ENCODE results near the gene UBASH3B.

The UBASH3B gene

DNA sequence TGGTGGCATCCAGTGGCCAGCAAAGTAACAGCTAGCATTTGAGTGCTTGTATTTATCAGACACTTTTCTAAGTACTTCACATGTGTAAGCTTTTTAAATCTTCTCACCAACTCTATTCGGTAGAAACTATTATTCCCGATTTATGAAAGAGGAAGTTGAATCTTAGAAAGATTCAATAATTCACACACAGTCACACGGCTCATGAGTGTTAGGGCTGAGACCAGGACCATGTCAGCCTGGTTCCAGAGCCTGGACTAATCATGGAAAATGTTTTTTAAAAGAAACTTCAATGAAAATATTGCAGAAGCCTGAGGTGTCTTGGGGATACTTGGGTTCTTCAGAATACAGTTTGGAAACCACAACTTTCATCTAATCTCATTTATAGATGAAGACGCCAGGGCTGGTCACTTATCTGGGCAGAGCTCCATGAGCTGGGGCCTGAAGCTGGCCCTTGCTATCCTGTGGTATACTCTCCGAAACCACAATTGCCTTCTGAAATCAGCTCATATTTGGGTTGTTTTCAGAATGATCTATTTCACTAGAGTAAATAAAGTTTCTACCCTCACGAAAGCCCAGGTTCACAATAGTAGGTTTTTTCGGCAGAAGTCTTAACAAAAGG, 178.4 kb downstream of the UBASH3B start:
- TF ChIP-seq, protein P1, sequence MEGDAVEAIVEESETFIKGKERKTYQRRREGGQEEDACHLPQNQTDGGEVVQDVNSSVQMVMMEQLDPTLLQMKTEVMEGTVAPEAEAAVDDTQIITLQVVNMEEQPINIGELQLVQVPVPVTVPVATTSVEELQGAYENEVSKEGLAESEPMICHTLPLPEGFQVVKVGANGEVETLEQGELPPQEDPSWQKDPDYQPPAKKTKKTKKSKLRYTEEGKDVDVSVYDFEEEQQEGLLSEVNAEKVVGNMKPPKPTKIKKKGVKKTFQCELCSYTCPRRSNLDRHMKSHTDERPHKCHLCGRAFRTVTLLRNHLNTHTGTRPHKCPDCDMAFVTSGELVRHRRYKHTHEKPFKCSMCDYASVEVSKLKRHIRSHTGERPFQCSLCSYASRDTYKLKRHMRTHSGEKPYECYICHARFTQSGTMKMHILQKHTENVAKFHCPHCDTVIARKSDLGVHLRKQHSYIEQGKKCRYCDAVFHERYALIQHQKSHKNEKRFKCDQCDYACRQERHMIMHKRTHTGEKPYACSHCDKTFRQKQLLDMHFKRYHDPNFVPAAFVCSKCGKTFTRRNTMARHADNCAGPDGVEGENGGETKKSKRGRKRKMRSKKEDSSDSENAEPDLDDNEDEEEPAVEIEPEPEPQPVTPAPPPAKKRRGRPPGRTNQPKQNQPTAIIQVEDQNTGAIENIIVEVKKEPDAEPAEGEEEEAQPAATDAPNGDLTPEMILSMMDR (IDR thresholded peaks at IDR 0.05; ENCODE audit: low read depth, low read length, missing control alignments), result no peak
- DNase-seq (ENCODE audit: low read depth), result no peak
- no peak overlapping the region for H3K4me3 ChIP-seq (ENCODE audit: low read depth, low read length)

DNA sequence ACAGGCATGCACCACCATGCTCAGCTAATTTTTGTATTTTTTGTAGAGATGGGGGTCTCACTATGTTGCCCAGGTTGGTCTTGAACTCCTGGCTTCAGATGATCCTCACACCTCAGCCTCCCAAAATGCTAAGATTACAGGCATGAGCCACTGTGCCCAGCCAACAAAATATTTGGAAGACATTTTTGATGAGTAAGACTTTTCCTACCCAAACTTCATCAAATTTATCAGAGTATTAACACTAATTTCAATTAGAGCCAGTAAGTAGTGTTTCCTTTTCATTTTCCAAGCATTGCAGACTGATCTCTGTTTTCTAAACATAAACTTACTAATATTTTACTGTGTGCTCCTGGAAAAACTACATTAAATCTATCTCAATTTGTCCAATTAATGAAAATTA, 181.4 kb downstream of the UBASH3B start:
- TF ChIP-seq, protein P1 (IDR thresholded peaks at IDR 0.05; ENCODE audit: low read depth, low read length, missing control alignments), result no peak
- H3K4me3 ChIP-seq (ENCODE audit: low read depth, low read length), result no peak overlapping the region
- no peak for DNase-seq (ENCODE audit: low read depth)

DNA sequence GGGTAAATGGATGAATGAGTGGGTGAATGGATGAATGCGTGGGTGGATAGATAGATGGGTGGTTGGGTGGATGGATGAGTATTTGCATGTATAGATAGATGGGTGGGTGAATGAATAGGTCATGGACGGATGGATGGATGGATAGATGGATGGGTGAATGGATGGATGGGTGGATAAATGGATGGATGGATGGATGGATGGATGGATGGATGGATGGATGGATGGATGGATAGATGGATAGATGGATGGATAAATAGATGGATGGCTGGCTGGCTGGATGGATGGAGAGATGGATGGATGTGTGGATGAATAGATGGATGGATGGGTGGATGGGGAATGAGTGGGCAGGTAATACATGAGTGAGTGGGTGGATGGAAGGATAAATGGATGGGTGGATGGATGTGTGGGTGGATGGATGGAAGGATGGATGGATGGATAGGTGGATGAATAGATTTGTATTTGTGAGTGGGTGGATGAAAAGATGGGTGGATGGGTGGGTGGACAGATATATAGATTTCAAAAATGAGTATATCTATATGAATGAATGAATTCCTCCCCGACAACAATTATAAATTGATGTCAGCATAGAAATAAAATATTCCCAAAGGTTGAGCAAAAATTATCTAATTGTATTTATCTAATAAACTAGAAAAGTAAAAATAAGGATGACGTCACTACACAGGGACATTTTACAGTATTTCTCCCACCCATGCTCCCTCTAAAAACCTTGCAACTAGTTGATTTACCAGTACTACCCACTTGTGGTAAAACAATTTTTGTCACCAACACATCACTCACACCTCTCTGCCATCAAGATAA, 182.2 kb downstream of the UBASH3B start:
- DNase-seq (ENCODE audit: low read depth), result no peak
- TF ChIP-seq, protein P1 (IDR thresholded peaks at IDR 0.05; ENCODE audit: low read depth, low read length, missing control alignments), result no peak
- H3K4me3 ChIP-seq (ENCODE audit: low read depth, low read length), result no peak overlapping the region

DNA sequence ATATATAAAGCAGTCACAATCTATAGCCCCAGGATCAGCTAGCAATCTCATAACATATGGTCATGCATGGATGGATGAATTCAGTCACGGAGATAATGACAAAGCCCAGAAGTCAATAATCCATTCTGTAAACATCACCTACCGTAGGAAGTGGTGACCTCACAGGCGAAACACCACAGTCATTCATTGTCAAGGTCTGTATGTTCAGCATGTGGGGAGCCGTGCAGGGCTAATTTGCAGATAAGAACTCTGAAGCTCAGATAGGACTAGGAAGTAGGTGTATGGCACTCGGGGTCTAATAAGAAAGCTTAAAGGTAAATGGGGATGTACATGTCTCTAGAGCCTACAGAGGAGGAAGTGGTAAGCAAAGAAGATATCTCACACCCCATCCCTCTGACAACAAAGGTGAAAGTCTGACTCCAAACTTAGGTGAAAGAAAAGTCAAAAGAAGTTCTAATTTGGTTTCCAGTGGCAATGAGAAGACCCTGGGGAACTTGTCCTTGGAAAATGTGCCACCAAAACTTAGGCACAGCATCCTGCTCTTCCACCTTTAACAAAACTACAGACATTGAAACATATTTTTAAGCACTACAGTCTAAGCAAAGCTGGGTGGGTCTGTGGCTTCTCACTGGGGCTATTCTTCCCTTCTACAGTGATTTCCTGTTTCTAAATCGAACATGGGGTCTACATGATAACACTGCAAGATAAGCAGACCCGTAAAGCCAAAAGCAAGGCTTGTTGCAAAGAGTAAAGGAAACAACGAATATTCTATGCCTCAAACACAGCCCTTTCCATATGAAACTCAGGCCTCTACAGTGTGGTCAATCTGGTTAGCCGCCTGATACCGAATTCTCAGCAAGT, 188.0 kb downstream of the UBASH3B start:
- TF ChIP-seq, protein P1 (IDR thresholded peaks at IDR 0.05; ENCODE audit: low read depth, low read length, missing control alignments), result no peak
- H3K4me3 ChIP-seq (ENCODE audit: low read depth, low read length), result no peak overlapping the region
- DNase-seq (ENCODE audit: low read depth), result no peak

DNA sequence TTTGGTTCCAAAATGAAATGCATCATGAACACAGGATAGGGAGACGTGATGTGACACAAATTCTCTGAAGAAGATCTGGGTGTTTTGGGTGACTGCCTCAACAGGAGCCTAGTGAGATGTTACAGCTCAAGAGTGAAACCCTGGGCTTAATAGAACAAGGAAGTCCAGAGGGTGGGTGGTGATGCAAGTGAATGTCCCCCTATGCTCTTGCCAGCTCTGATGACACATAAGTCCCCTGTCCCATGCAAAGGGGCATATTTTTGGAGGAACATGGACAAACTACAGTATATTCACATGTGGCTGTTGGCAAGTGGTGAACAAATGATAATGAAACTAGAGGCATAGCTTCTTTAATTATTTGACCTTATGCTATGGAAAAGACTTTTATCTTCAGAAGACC, 191.9 kb downstream of the UBASH3B start:
- no peak overlapping the region for H3K4me3 ChIP-seq (ENCODE audit: low read depth, low read length)
- TF ChIP-seq, protein P1 (IDR thresholded peaks at IDR 0.05; ENCODE audit: low read depth, low read length, missing control alignments), result no peak
- DNase-seq (ENCODE audit: low read depth), result no peak

DNA sequence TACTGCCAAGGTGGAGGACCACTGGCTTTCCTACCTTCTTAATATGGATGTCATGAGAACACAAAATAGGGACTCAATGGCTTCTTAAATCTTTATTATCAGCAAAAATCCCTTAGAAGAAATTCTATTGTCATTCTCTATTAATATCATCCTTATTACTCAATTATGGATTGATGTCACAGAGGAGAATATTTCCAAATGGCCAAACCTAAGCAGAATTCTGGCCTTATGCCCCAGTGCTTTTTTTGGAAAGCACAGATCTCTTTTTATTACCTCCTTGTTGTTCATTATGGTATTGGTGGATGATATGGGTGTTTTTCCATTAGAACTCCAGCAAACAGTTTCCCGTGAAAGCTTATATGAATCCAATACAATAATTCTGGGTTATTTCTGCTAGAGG, 192.7 kb downstream of the UBASH3B start:
- TF ChIP-seq, protein P1 (IDR thresholded peaks at IDR 0.05; ENCODE audit: low read depth, low read length, missing control alignments), result no peak
- no peak overlapping the region for H3K4me3 ChIP-seq (ENCODE audit: low read depth, low read length)
- no peak for DNase-seq (ENCODE audit: low read depth)

All from GM12864 (cell line).